ENCODE results near the gene TMEM250.

DNA sequence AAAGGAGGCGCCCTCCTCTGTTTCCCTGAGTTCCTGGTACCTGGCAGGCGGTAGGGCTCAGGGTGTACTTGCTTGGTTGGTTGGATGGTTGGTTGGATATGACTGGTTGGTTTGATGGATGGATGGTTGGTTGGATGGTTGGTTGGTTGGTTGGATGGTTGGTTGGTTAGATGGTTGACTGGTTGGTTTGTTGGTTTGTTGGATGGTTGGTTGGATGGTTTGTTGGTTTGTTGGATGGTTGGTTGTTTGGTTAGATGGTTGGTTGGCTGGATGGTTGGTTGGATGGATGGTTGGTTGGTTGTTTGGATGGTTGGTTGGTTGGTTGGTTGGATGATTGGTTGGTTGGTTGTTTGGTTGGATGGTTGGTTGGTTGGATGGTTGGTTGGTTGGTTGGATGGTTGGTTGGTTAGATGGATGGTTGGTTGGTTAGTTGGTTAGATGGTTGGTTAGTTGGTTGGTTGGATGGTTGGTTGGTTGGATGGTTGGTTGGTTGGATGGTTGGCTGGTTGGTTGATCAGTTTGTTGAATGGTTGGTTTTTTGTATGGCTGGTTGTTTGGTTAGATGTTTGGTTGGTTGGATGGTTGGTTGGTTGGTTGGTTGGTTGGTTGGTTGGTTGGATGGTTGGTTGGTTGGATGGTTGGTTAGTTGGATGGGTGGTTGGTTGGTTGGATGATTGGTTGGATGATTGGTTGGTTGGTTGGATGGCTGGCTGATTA is 6.5 kb upstream of the TMEM250 start:
- TF ChIP-seq, protein P1, sequence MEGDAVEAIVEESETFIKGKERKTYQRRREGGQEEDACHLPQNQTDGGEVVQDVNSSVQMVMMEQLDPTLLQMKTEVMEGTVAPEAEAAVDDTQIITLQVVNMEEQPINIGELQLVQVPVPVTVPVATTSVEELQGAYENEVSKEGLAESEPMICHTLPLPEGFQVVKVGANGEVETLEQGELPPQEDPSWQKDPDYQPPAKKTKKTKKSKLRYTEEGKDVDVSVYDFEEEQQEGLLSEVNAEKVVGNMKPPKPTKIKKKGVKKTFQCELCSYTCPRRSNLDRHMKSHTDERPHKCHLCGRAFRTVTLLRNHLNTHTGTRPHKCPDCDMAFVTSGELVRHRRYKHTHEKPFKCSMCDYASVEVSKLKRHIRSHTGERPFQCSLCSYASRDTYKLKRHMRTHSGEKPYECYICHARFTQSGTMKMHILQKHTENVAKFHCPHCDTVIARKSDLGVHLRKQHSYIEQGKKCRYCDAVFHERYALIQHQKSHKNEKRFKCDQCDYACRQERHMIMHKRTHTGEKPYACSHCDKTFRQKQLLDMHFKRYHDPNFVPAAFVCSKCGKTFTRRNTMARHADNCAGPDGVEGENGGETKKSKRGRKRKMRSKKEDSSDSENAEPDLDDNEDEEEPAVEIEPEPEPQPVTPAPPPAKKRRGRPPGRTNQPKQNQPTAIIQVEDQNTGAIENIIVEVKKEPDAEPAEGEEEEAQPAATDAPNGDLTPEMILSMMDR (IDR thresholded peaks at IDR 0.05), result no peak
- TF ChIP-seq POLR2A (IDR thresholded peaks at IDR 0.05), result no peak
- TF ChIP-seq POLR2AphosphoS5 (IDR thresholded peaks at IDR 0.05), result no peak

All from sigmoid colon (tissue), 4 donors.